AG10803 (cell line): ENCODE data around the gene HSPA8.

Source experiments
- DNase-seq: peaks from one replicate; pipeline ENCODE4 v3.0.0; 2010; ENCODE audit warnings: low read depth
- H3K4me3 ChIP-seq: 2 replicates; pipeline ENCODE4 v1.5.1; 2011; ENCODE audit warnings: mild to moderate bottlenecking, low read length, control low read depth
- CTCF ChIP-seq: conservative IDR thresholded peaks from 2 replicates; pipeline ENCODE4 v1.5.1; 2011; ENCODE audit warnings: mild to moderate bottlenecking, low read length, control low read depth, inconsistent platforms

The HSPA8 gene

DNA sequence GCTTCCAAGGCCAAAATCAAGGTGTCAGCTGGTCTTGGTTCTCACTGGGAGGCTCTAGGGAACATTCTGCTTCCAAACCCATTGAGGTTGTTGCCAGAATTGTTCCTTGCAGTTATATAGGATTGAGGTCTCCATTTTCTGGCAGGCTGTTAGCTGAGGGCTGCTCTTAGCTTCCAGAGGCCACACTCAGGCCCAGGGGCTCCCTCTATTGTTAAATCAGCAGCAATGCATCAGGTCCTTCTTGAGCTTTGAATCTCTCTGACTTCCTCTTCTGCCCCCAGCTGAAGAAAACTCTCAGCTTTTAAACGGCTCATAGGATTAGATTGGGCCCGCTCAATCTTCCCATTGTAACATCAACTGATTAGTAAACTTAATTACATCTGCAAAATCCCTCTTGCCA lies 41.0 kb downstream of the HSPA8 start:
- peak; percentile 56 for DNase-seq
- TF ChIP-seq CTCF, result peak; percentile 82
- H3K4me3 ChIP-seq, result no peak overlapping the region

DNA sequence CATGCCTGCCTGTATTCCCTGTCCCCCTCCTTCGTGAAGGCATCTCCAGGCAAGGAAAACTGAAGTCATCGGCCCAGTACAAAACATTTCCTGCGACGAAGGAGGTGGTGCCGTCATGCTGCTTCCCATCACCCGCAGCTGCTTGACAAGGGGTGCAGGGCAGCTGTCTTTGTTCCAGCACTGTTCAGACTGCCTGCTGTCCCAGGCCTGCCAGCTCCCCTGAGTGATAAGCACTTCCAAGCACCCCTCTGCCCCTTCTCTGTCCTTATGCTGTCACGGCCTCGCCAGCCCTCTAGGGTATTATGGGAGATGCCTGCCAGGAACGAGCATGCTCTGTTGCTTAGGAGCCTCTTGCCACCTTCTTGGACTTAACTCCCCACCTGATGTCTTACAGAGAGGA lies 43.2 kb downstream of the HSPA8 start:
- H3K4me3 ChIP-seq, result no peak overlapping the region
- no peak for TF ChIP-seq CTCF
- no peak for DNase-seq

- DNase-seq, result no peak
- H3K4me3 ChIP-seq, result no peak overlapping the region
- TF ChIP-seq CTCF, result no peak
Observed at GRCh38 chr11:123011510-123011909, 50.4 kb downstream of the HSPA8 start.
